ENCODE data around the gene TSSK6. TPM values are rescaled to one million over a fixed set of nuclear protein-coding genes. Genes with fewer than 3 reads are reported as not detected.

The TSSK6 gene
- total RNA-seq, 1 donor from 2014 or later: not detected

- intact Hi-C loops (cut with DNase I): no loop called here
Measured at GRCh38 chr19:19523177-19523576, 7.8 kb upstream of the TSSK6 start.

GRCh38 chr19:19520989-19521388 is 5.6 kb upstream of the TSSK6 start:
- H3K4me1 ChIP-seq: peaks cover 6 to 10% of the 10 kb centered on the region in 2 donors
- intact Hi-C loops (cut with DNase I): no loop called here
- no peak overlapping the region for H3K4me3 ChIP-seq
- peaks cover 2 to 28% of the 10 kb centered on the region in 2 donors for H3K36me3 ChIP-seq
- no peaks in the 10 kb centered on the region for H3K9me3 ChIP-seq
- DNase-seq (ENCODE audit: low spot score in 2 of 2): no peak
- no peak overlapping the region for H3K27ac ChIP-seq
- no peak for TF ChIP-seq CTCF (IDR thresholded peaks at IDR 0.05)
- no peaks in the 10 kb centered on the region for H3K27me3 ChIP-seq

More at GRCh38 chr19:19523177-19523576, 7.8 kb upstream of the TSSK6 start:
- no peak overlapping the region for H3K4me3 ChIP-seq
- H3K9me3 ChIP-seq: no peaks in the 10 kb centered on the region
- H3K27ac ChIP-seq: no peak overlapping the region
- TF ChIP-seq CTCF (IDR thresholded peaks at IDR 0.05): no peak
- peaks cover 23 to 44% of the 10 kb centered on the region in 2 donors for H3K36me3 ChIP-seq
- no peaks in the 10 kb centered on the region for H3K4me1 ChIP-seq
- DNase-seq (ENCODE audit: low spot score in 2 of 2): no peak
- no peaks in the 10 kb centered on the region for H3K27me3 ChIP-seq

DNA sequence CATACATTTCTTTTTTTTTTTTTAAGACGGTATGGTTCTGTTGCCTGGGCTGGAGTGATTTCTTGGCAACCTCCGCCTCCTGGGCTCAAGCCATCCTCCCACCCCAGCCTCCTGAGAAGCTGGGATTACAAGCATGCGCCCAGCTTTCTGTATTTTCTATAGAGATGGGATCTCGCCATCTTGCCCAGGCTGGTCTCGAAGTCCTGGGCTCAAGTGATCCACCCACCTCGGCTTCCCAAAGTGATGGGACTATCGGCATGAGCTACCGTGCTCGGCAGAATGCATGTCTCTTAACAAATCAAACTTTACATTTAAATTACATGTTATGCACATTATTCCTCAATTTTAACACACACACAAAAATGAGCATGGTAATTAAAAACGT is 1.9 kb upstream of the TSSK6 start:
- TF ChIP-seq CTCF (IDR thresholded peaks at IDR 0.05): no peak
- intact Hi-C loops (cut with DNase I): loop anchor here (10.0 kb wide), 1 partner anchor 322 kb away; the partner anchor contains the start of genes BORCS8 and RFXANK
- Histone ChIP-seq H3K27ac (no peak overlapping the region), H3K27me3 (no peaks in the 10 kb centered on the region), H3K4me1 (peaks cover 6 to 14% of the 10 kb centered on the region in 2 donors), H3K36me3 (peaks cover 0 to 8% of the 10 kb centered on the region in 2 donors), H3K4me3 (peak overlapping the region; percentile 83 to 87), H3K9me3 (no peaks in the 10 kb centered on the region)
- no peak for DNase-seq (ENCODE audit: low spot score in 2 of 2)

- peaks cover 0 to 8% of the 10 kb centered on the region in 2 donors for H3K36me3 ChIP-seq
- no peak for TF ChIP-seq CTCF (IDR thresholded peaks at IDR 0.05)
- H3K9me3 ChIP-seq: no peaks in the 10 kb centered on the region
- H3K4me3 ChIP-seq: peak within 1 kb of the TSS; percentile 83 to 87
- peak within 1 kb of the TSS; percentile 75 to 80 for H3K27ac ChIP-seq
- peak; percentile 75 to 97 for DNase-seq (ENCODE audit: low spot score in 2 of 2)
- intact Hi-C loops (cut with DNase I): loop anchor here (10.0 kb wide), 1 partner anchor 321 kb away; the partner anchor contains the start of genes BORCS8 and RFXANK
- peaks cover 6 to 14% of the 10 kb centered on the region in 2 donors for H3K4me1 ChIP-seq
- H3K27me3 ChIP-seq: no peaks in the 10 kb centered on the region
Measured at GRCh38 chr19:19515642-19516519, 533 bp upstream of the TSSK6 start, which contains the start of gene NDUFA13. TSS of gene NDUFA13 (plus strand) at chr19:19516225. CDS start at chr19:19516239, 14 bp downstream.

DNA sequence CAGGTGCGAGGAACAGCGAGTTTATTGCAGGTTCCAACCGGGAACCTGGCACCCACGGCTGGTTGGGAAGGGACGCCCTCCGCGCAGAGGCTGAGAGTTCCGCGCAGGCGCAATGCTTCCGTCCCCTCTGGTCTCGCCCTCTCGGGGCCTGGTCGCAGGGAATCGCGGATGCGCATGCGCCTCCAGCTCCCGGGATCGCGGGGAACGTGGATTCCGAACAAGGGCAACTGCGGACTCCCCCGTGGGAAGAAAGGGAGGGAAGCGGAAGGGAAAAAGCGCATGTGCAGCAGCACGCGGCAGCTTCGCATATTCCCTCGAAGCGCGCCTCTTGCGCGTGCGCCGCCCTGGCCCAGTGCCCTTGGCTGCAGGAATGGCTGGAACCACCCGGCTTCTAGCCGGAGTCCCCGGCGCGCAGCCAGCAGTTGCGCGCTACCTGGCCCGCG is 1.1 kb downstream of the TSSK6 start:
- Histone ChIP-seq H3K4me1 (peaks cover 6 to 14% of the 10 kb centered on the region in 2 donors), H3K9me3 (no peaks in the 10 kb centered on the region), H3K27me3 (no peaks in the 10 kb centered on the region), H3K4me3 (peak overlapping the region in 1 of 2 donors; percentile 83), H3K27ac (no peak overlapping the region), H3K36me3 (no peaks in the 10 kb centered on the region)
- DNase-seq (ENCODE audit: low spot score in 2 of 2): peak in 1 of 2 donors; percentile 81
- intact Hi-C loops (cut with DNase I): loop anchor here (10.0 kb wide), 1 partner anchor 319 kb away; the partner anchor contains the start of genes BORCS8 and RFXANK
- no peak for TF ChIP-seq CTCF (IDR thresholded peaks at IDR 0.05)

Data from ascending aorta (tissue), 2 donors.